B cell (primary cell): ENCODE data around the gene EXOC4. TPM values are rescaled to one million over a fixed set of nuclear protein-coding genes. Genes with fewer than 3 reads are reported as not detected.

Source experiments
- ATAC-seq: fragments of 200-7000 bp; cut with Tn5 transposase; one replicate; pipeline ENCODE4 v1.10.0; 2021; ENCODE audit warnings: low read depth, mild to moderate bottlenecking, moderate number of reproducible peaks, moderate library complexity
- CTCF ChIA-PET: fragments of 350-600 bp; sonication (Branson Sonifier 250); formaldehyde crosslinking; loops from one replicate; lab custom pipeline; 2021; ENCODE audit warnings: antibody characterized with exemption, inconsistent platforms; lab: Charles Lee
- POLR2A ChIA-PET: fragments of 350-600 bp; sonication (Branson Sonifier 250); formaldehyde crosslinking; loops from one replicate; lab custom pipeline; 2021; ENCODE audit warnings: antibody characterized with exemption; lab: Charles Lee
- DNase-seq: peaks from one replicate; pipeline ENCODE4 v3.0.0; 2013
- H2AFZ ChIP-seq: 2 replicates; pipeline ENCODE4 v1.6.1; 2012; ENCODE audit warnings: mild to moderate bottlenecking, low read depth, low read length; ENCODE audit not compliant: insufficient read depth, poor library complexity, severe bottlenecking
- H3K27ac ChIP-seq, 2 donors: 1 replicate in 1 of 2; 2 replicates in 1 of 2; pipeline ENCODE4 v1.5.1; 2012 to 2013; ENCODE audit warnings: low read length in 2 of 2, mild to moderate bottlenecking in 2 of 2, moderate library complexity in 1 of 2
- H3K27me3 ChIP-seq, 4 experiments: fragments of 200-600 bp in 1 of 4; sonication (generic) in 1 of 4; replicated peaks in 1 of 4; 1 replicate in 2 of 4; 2 replicates in 2 of 4; pipeline versions ENCODE4 v1.6.1 to v1.7.0; 2013 to 2016; ENCODE audit warnings: low read length in 3 of 4, mild to moderate bottlenecking in 2 of 4, mixed read lengths in 1 of 4, moderate library complexity in 1 of 4; ENCODE audit not compliant: insufficient read depth in 4 of 4, control insufficient read depth in 3 of 4; ENCODE audit errors: control extremely low read depth in 1 of 4
- H3K36me3 ChIP-seq, 2 experiments: replicated peaks in 1 of 2; 1 replicate in 1 of 2; 2 replicates in 1 of 2; pipeline versions ENCODE4 v1.6.1 to v1.7.1; 2013; ENCODE audit warnings: low read length in 1 of 2; ENCODE audit not compliant: insufficient read depth in 2 of 2, control insufficient read depth in 1 of 2; ENCODE audit errors: control extremely low read depth in 1 of 2, extremely low read depth in 1 of 2
- H3K4me1 ChIP-seq, 2 donors: fragments of 200-600 bp in 1 of 2; sonication (generic) in 1 of 2; 1 replicate in 1 of 2; 2 replicates in 1 of 2; pipeline versions ENCODE4 v1.5.1 to v1.6.1; 2013 to 2017; ENCODE audit warnings: low read length in 2 of 2; ENCODE audit not compliant: control insufficient read depth in 2 of 2, insufficient read depth in 2 of 2
- H3K4me2 ChIP-seq: replicated peaks from 2 replicates; pipeline ENCODE3; 2012; ENCODE audit warnings: mild to moderate bottlenecking, low read depth, low read length; ENCODE audit not compliant: poor library complexity, severe bottlenecking
- H3K4me3 ChIP-seq, 5 experiments: fragments of 200-600 bp in 1 of 5; sonication (generic) in 1 of 5; 1 replicate in 3 of 5; 2 replicates in 2 of 5; pipeline versions ENCODE4 v1.5.1 to v1.7.0; 2011 to 2016; ENCODE audit warnings: low read length in 4 of 5, mild to moderate bottlenecking in 4 of 5, low read depth in 2 of 5, control low read depth in 1 of 5, moderate library complexity in 1 of 5; ENCODE audit not compliant: insufficient read depth in 1 of 5; ENCODE audit errors: control extremely low read depth in 1 of 5, extremely low read depth in 1 of 5
- H3K79me2 ChIP-seq: fragments of 200-600 bp; sonication (generic); one replicate; pipeline ENCODE4 v1.6.0; 2016; ENCODE audit warnings: low read length; ENCODE audit not compliant: control insufficient read depth, insufficient read depth
- H3K9ac ChIP-seq: fragments of 200-600 bp; sonication (generic); 2 replicates; pipeline ENCODE4 v1.6.1; 2017; ENCODE audit warnings: mild to moderate bottlenecking, low read length, moderate library complexity
- H3K9me3 ChIP-seq, 3 donors: one replicate each; pipeline versions ENCODE4 v1.6.1 to v1.7.1; 2013; ENCODE audit warnings: low read length in 2 of 3; ENCODE audit not compliant: control insufficient read depth in 2 of 3, insufficient read depth in 1 of 3; ENCODE audit errors: control extremely low read depth in 1 of 3
- H4K20me1 ChIP-seq: 2 replicates; pipeline ENCODE4 v1.6.0; 2012; ENCODE audit warnings: mild to moderate bottlenecking, low read length; ENCODE audit not compliant: insufficient read depth, control insufficient read depth, poor library complexity, severe bottlenecking
- H3K27ac Mint-ChIP-seq: one replicate; pipeline ENCODE4 v1.8.0; 2021; ENCODE audit warnings: mixed read lengths
- H3K27me3 Mint-ChIP-seq: one replicate; pipeline ENCODE4 v1.8.0; 2021; ENCODE audit warnings: mixed read lengths
- H3K4me1 Mint-ChIP-seq: one replicate; pipeline ENCODE4 v1.8.0; 2021; ENCODE audit warnings: mixed read lengths
- H3K4me3 Mint-ChIP-seq: one replicate; pipeline ENCODE4 v1.8.0; 2021; ENCODE audit warnings: mixed read lengths
- H3K9me3 Mint-ChIP-seq: one replicate; pipeline ENCODE4 v1.8.0; 2022; ENCODE audit warnings: mixed read lengths; ENCODE audit not compliant: insufficient read depth
- EZH2 ChIP-seq: IDR thresholded peaks from 2 replicates; pipeline ENCODE4 v1.6.1; 2012; ENCODE audit warnings: borderline replicate concordance, low read depth, mild to moderate bottlenecking, moderate library complexity, low read length; ENCODE audit not compliant: insufficient read depth, poor library complexity, severe bottlenecking
- WGBS: methylation state at CpG from one replicate; pipeline ENCODE4 v1.1.5; 2013; ENCODE audit warnings: missing lambda C conversion rate; ENCODE audit not compliant: insufficient coverage; 5-methylcytosine and 5-hydroxymethylcytosine counted together
- intact Hi-C: fragments of 100-400 bp; cut with micrococcal nuclease; formaldehyde crosslinking; loops from one replicate; pipeline ENCODE4 v1.10.0; 2022
- polyA plus RNA-seq: library from polyadenylated mRNA; depleted of rRNA; stranded (reverse); fragments of >200 nt; gene quantifications from 2 replicates; pipeline ENCODE4 v1.2.3, GENCODE V29; 2012
- total RNA-seq, 2 donors: library from RNA; stranded (reverse); fragments of 120-200 nt in 1 of 2; gene quantifications; 1 replicate in 1 of 2; 2 replicates in 1 of 2; pipeline versions ENCODE4 v1.2.3 to v1.2.4, GENCODE V29; 2013 to 2022
- TF ChIP-seq, protein P1 (sequence below): fragments of 200-600 bp; IDR thresholded peaks from one replicate; pipeline ENCODE4 v1.8.0; 2022; ENCODE audit warnings: antibody characterized with exemption, mild to moderate bottlenecking

The EXOC4 gene
- total and polyA plus RNA-seq, 2 donors (not counting 1 experiment from before 2014, with no cell fraction given), result 16.7 to 135 TPM

DNA sequence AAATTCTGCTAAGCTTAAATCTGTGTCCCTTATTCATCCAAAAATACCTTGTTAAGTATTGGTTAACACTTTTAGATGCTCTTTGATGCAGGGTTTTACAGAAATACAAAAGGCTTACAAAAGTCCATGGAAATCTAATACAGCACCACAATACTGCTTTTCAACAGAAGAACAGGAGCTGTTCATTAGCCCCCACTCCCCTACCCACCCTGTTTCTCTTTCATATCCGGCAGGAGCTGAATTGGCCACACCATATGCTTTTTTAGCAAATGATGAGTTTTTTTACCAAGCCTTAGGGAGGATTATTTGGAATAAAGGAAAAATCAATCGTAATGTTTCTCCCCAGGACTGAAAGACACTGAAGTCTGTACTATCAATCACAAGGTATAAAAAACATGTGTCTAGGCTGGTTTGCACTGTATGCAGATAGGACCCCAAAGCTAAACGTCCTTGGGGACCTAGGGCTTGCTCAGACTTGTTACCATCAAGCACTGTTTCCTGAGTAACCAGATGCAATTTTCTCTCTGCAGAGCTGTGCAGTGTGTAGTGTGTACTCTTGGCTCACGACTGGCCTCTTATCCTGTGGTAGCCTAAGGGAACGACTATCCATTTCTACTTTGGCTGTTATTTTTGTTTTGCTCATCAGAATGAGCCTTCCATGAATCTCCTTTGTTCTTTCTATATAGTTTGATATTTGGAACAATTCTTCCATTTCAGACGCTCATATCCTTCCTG is 731.0 kb downstream of the EXOC4 start:
- Histone ChIP-seq H3K4me3 (no peak overlapping the region), H3K9ac (no peak overlapping the region), H3K4me2 (no peak overlapping the region), H3K9me3 (no peaks in the 10 kb centered on the region), H3K36me3 (no peaks in the 10 kb centered on the region), H3K79me2 (no peaks in the 10 kb centered on the region), H4K20me1 (no peaks in the 10 kb centered on the region), H3K27ac (no peak overlapping the region), H2AFZ (no peak overlapping the region), H3K27me3 (no peaks in the 10 kb centered on the region), H3K4me1 (no peaks in the 10 kb centered on the region)
- no peak for TF ChIP-seq EZH2
- TF ChIP-seq, protein P1, sequence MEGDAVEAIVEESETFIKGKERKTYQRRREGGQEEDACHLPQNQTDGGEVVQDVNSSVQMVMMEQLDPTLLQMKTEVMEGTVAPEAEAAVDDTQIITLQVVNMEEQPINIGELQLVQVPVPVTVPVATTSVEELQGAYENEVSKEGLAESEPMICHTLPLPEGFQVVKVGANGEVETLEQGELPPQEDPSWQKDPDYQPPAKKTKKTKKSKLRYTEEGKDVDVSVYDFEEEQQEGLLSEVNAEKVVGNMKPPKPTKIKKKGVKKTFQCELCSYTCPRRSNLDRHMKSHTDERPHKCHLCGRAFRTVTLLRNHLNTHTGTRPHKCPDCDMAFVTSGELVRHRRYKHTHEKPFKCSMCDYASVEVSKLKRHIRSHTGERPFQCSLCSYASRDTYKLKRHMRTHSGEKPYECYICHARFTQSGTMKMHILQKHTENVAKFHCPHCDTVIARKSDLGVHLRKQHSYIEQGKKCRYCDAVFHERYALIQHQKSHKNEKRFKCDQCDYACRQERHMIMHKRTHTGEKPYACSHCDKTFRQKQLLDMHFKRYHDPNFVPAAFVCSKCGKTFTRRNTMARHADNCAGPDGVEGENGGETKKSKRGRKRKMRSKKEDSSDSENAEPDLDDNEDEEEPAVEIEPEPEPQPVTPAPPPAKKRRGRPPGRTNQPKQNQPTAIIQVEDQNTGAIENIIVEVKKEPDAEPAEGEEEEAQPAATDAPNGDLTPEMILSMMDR, result no peak
- H3K9me3 Mint-ChIP-seq, result no peaks in the 10 kb centered on the region
- 58% methylated on average over 1 of the region's 6 CpGs for WGBS
- intact Hi-C loops, result no loop called here
- H3K27me3 Mint-ChIP-seq, result no peaks in the 10 kb centered on the region
- H3K27ac Mint-ChIP-seq, result no peak overlapping the region
- CTCF ChIA-PET, result no interaction called here
- no peaks in the 10 kb centered on the region for H3K4me1 Mint-ChIP-seq
- no peak for DNase-seq
- no peak overlapping the region for H3K4me3 Mint-ChIP-seq
- POLR2A ChIA-PET, result no interaction called here
- no peak for ATAC-seq

DNA sequence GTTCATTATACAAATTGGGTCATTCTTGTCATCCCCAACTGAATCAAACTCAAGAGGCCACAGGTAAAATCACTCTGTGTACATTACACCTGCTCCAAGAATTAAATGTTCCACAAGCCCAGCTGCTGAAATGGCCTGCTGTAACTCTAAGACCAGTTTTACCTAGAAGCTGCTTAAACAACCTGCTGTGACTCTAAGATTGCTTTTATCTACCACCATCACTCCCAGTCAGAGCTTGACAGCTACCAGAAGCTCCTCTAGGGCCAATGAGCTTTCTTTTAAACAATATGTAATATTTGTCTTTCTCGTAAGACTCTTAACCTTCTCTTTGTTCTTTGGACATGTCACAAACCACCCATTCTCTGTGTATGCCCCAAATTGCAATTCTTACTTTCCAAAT is 732.4 kb downstream of the EXOC4 start:
- DNase-seq, result no peak
- POLR2A ChIA-PET, result no interaction called here
- Mint-ChIP-seq H3K4me1 (no peaks in the 10 kb centered on the region), H3K9me3 (no peaks in the 10 kb centered on the region), H3K27me3 (no peaks in the 10 kb centered on the region), H3K4me3 (no peak overlapping the region), H3K27ac (no peak overlapping the region)
- Histone ChIP-seq H3K4me3 (no peak overlapping the region), H3K9me3 (no peaks in the 10 kb centered on the region), H3K4me2 (no peak overlapping the region), H4K20me1 (no peaks in the 10 kb centered on the region), H3K27me3 (no peaks in the 10 kb centered on the region), H3K36me3 (no peaks in the 10 kb centered on the region), H3K4me1 (no peaks in the 10 kb centered on the region), H3K27ac (no peak overlapping the region), H3K79me2 (no peaks in the 10 kb centered on the region), H3K9ac (no peak overlapping the region), H2AFZ (no peak overlapping the region)
- ATAC-seq, result no peak
- intact Hi-C loops, result no loop called here
- WGBS, result 100% methylated on average over 1 of the region's 1 CpG
- CTCF ChIA-PET, result no interaction called here
- no peak for TF ChIP-seq EZH2
- TF ChIP-seq, protein P1, result no peak
